Activated T-helper 2 cell treated with anti-CD3 and anti-CD28 coated beads, Interferon-gamma antibody, Interleukin-2, Interleukin-4, amounts not matched to agents 10 μg/mL and 5 μg/mL and 100 μg/mL, durations not matched to agents 14 hours and 24 hours and 36 hours (primary cell): ENCODE results near the gene SLIT3. TPM values are rescaled to one million over a fixed set of nuclear protein-coding genes. Genes with fewer than 3 reads are reported as not detected.

Source experiments
- DNase-seq: peaks from one replicate; pipeline ENCODE4 v3.0.0; 2021; ENCODE audit warnings: low spot score
- H3K27ac Mint-ChIP-seq: one replicate; pipeline ENCODE4 v1.8.0; 2021; ENCODE audit warnings: mixed read lengths
- H3K27me3 Mint-ChIP-seq: one replicate; pipeline ENCODE4 v1.8.0; 2021; ENCODE audit warnings: low read depth, mixed read lengths
- H3K36me3 Mint-ChIP-seq: one replicate; pipeline ENCODE4 v1.8.0; 2021; ENCODE audit warnings: low read depth, mixed read lengths
- H3K4me1 Mint-ChIP-seq: one replicate; pipeline ENCODE4 v1.8.0; 2021; ENCODE audit warnings: low read depth, mixed read lengths
- H3K4me3 Mint-ChIP-seq: one replicate; pipeline ENCODE4 v1.8.0; 2021; ENCODE audit warnings: low read depth, mild to moderate bottlenecking, moderate library complexity, mixed read lengths
- H3K9me3 Mint-ChIP-seq: one replicate; pipeline ENCODE4 v1.8.0; 2021; ENCODE audit warnings: mixed read lengths
- intact Hi-C: fragments of 100-400 bp; cut with micrococcal nuclease; formaldehyde crosslinking; loops from one replicate; pipeline ENCODE4 v1.15.1; 2023
- total RNA-seq: library from RNA; stranded (reverse); gene quantifications from 2 replicates; pipeline ENCODE4 v1.2.3, GENCODE V29; 2022

Gene SLIT3
- total RNA-seq, 1 donor from 2014 or later = 9.5 TPM

- no peaks in the 10 kb centered on the region for H3K36me3 Mint-ChIP-seq
- H3K9me3 Mint-ChIP-seq = no peaks in the 10 kb centered on the region
- H3K4me3 Mint-ChIP-seq = no peak overlapping the region
- H3K27ac Mint-ChIP-seq = no peak overlapping the region
- intact Hi-C loops = no loop called here
- no peaks in the 10 kb centered on the region for H3K4me1 Mint-ChIP-seq
- H3K27me3 Mint-ChIP-seq = peaks cover 8% of the 10 kb centered on the region
- DNase-seq = no peak
Observed at GRCh38 chr5:169039592-169039991, 261.3 kb downstream of the SLIT3 start.

GRCh38 chr5:169037466-169037865 lies 263.5 kb downstream of the SLIT3 start:
- no peak overlapping the region for H3K4me3 Mint-ChIP-seq
- intact Hi-C loops = no loop called here
- H3K36me3 Mint-ChIP-seq = no peaks in the 10 kb centered on the region
- H3K27me3 Mint-ChIP-seq = peaks cover 4% of the 10 kb centered on the region
- H3K4me1 Mint-ChIP-seq = no peaks in the 10 kb centered on the region
- DNase-seq = no peak
- H3K9me3 Mint-ChIP-seq = no peaks in the 10 kb centered on the region
- no peak overlapping the region for H3K27ac Mint-ChIP-seq

GRCh38 chr5:169036079-169036805 lies 264.7 kb downstream of the SLIT3 start:
- intact Hi-C loops = no loop called here
- Mint-ChIP-seq H3K27ac (no peak overlapping the region), H3K9me3 (no peaks in the 10 kb centered on the region), H3K27me3 (peaks cover 4% of the 10 kb centered on the region), H3K4me1 (no peaks in the 10 kb centered on the region), H3K4me3 (no peak overlapping the region), H3K36me3 (no peaks in the 10 kb centered on the region)
- DNase-seq = no peak

GRCh38 chr5:169029661-169030274 lies 271.2 kb downstream of the SLIT3 start:
- H3K36me3 Mint-ChIP-seq = no peaks in the 10 kb centered on the region
- H3K9me3 Mint-ChIP-seq = no peaks in the 10 kb centered on the region

GRCh38 chr5:169029037-169029436 lies 271.9 kb downstream of the SLIT3 start:
- intact Hi-C loops = no loop called here
- no peak for DNase-seq
- Mint-ChIP-seq H3K27ac (no peak overlapping the region), H3K36me3 (no peaks in the 10 kb centered on the region), H3K4me1 (no peaks in the 10 kb centered on the region), H3K9me3 (no peaks in the 10 kb centered on the region), H3K4me3 (no peak overlapping the region), H3K27me3 (peaks cover 38% of the 10 kb centered on the region)

More at GRCh38 chr5:169029661-169030274, 271.2 kb downstream of the SLIT3 start:
- intact Hi-C loops = no loop called here
- Mint-ChIP-seq H3K27me3 (peaks cover 32% of the 10 kb centered on the region), H3K27ac (no peak overlapping the region), H3K4me3 (no peak overlapping the region), H3K4me1 (no peaks in the 10 kb centered on the region)
- DNase-seq = no peak

GRCh38 chr5:169027501-169028061 lies 273.4 kb downstream of the SLIT3 start:
- no peak overlapping the region for H3K27ac Mint-ChIP-seq

GRCh38 chr5:169025491-169025890 lies 275.4 kb downstream of the SLIT3 start:
- no peaks in the 10 kb centered on the region for H3K9me3 Mint-ChIP-seq
- no peak overlapping the region for H3K27ac Mint-ChIP-seq
- no peaks in the 10 kb centered on the region for H3K4me1 Mint-ChIP-seq
- no peak for DNase-seq
- H3K36me3 Mint-ChIP-seq = no peaks in the 10 kb centered on the region
- no peak overlapping the region for H3K4me3 Mint-ChIP-seq
- H3K27me3 Mint-ChIP-seq = peaks cover 34% of the 10 kb centered on the region
- intact Hi-C loops = no loop called here

More at GRCh38 chr5:169027501-169028061, 273.4 kb downstream of the SLIT3 start:
- Mint-ChIP-seq H3K27me3 (peaks cover 38% of the 10 kb centered on the region), H3K4me3 (no peak overlapping the region), H3K36me3 (no peaks in the 10 kb centered on the region), H3K4me1 (no peaks in the 10 kb centered on the region), H3K9me3 (no peaks in the 10 kb centered on the region)
- intact Hi-C loops = no loop called here
- DNase-seq = no peak

- intact Hi-C loops = no loop called here
Observed at GRCh38 chr5:169024421-169024820, 276.5 kb downstream of the SLIT3 start.

GRCh38 chr5:169022718-169023117 lies 278.2 kb downstream of the SLIT3 start:
- H3K4me1 Mint-ChIP-seq = no peaks in the 10 kb centered on the region
- no peaks in the 10 kb centered on the region for H3K36me3 Mint-ChIP-seq
- no peaks in the 10 kb centered on the region for H3K9me3 Mint-ChIP-seq
- H3K27me3 Mint-ChIP-seq = peaks cover 26% of the 10 kb centered on the region
- H3K27ac Mint-ChIP-seq = no peak overlapping the region
- no peak overlapping the region for H3K4me3 Mint-ChIP-seq
- intact Hi-C loops = no loop called here
- no peak for DNase-seq

More at GRCh38 chr5:169024421-169024820, 276.5 kb downstream of the SLIT3 start:
- H3K9me3 Mint-ChIP-seq = no peaks in the 10 kb centered on the region
- no peaks in the 10 kb centered on the region for H3K4me1 Mint-ChIP-seq
- no peak for DNase-seq
- H3K27ac Mint-ChIP-seq = no peak overlapping the region
- peaks cover 33% of the 10 kb centered on the region for H3K27me3 Mint-ChIP-seq
- H3K4me3 Mint-ChIP-seq = no peak overlapping the region
- H3K36me3 Mint-ChIP-seq = no peaks in the 10 kb centered on the region

- intact Hi-C loops = no loop called here
- Mint-ChIP-seq H3K27ac (no peak overlapping the region), H3K4me3 (no peak overlapping the region), H3K27me3 (peaks cover 18% of the 10 kb centered on the region), H3K36me3 (no peaks in the 10 kb centered on the region), H3K4me1 (no peaks in the 10 kb centered on the region), H3K9me3 (no peaks in the 10 kb centered on the region)
- DNase-seq = no peak
Observed at GRCh38 chr5:169020102-169020501, 280.8 kb downstream of the SLIT3 start.

- Mint-ChIP-seq H3K9me3 (no peaks in the 10 kb centered on the region), H3K36me3 (no peaks in the 10 kb centered on the region), H3K27me3 (peaks cover 13% of the 10 kb centered on the region), H3K4me3 (no peak overlapping the region), H3K27ac (no peak overlapping the region), H3K4me1 (no peaks in the 10 kb centered on the region)
- no peak for DNase-seq
- intact Hi-C loops = no loop called here
Observed at GRCh38 chr5:169018925-169019324, 282.0 kb downstream of the SLIT3 start.

GRCh38 chr5:169015991-169016390 lies 284.9 kb downstream of the SLIT3 start:
- Mint-ChIP-seq H3K4me1 (no peaks in the 10 kb centered on the region), H3K36me3 (no peaks in the 10 kb centered on the region), H3K4me3 (no peak overlapping the region), H3K27me3 (peaks cover 16% of the 10 kb centered on the region), H3K27ac (no peak overlapping the region), H3K9me3 (no peaks in the 10 kb centered on the region)
- intact Hi-C loops = no loop called here
- no peak for DNase-seq

GRCh38 chr5:169013846-169014245 lies 287.1 kb downstream of the SLIT3 start:
- Mint-ChIP-seq H3K4me3 (no peak overlapping the region), H3K27me3 (peaks cover 16% of the 10 kb centered on the region), H3K27ac (no peak overlapping the region), H3K9me3 (no peaks in the 10 kb centered on the region), H3K4me1 (no peaks in the 10 kb centered on the region), H3K36me3 (no peaks in the 10 kb centered on the region)
- DNase-seq = no peak
- intact Hi-C loops = no loop called here
